Stimulated activated CD4-positive, alpha-beta T cell treated with anti-CD3 and anti-CD28 coated beads, Interleukin-12 subunit alpha, Interleukin-12 subunit beta, amount 100 ng/mL, for 4 hours (primary cell): ENCODE measurements around the gene PBX1.

Experiments
- DNase-seq: peaks from one replicate; pipeline ENCODE4 v3.0.0-alpha.2; 2020

The PBX1 gene

DNA sequence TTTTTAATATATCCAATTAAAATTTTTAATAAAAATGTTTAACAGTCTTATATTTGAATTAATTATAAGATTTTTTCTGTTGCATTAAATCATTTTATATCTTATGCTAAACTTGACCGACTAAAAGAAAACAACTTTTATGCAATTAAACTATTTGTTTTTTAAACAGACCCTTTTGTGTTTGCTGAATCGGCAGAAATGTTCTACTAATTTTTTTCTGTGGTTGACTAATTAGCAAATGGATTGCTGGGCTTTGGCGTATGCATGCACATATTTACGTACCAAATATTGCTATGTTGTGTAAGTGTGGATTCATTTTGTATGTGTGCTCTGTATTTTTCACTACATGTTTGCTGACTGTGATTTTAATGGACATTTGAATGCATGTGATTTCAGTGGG is 174.8 kb downstream of the PBX1 start:
- DNase-seq = no peak

DNA sequence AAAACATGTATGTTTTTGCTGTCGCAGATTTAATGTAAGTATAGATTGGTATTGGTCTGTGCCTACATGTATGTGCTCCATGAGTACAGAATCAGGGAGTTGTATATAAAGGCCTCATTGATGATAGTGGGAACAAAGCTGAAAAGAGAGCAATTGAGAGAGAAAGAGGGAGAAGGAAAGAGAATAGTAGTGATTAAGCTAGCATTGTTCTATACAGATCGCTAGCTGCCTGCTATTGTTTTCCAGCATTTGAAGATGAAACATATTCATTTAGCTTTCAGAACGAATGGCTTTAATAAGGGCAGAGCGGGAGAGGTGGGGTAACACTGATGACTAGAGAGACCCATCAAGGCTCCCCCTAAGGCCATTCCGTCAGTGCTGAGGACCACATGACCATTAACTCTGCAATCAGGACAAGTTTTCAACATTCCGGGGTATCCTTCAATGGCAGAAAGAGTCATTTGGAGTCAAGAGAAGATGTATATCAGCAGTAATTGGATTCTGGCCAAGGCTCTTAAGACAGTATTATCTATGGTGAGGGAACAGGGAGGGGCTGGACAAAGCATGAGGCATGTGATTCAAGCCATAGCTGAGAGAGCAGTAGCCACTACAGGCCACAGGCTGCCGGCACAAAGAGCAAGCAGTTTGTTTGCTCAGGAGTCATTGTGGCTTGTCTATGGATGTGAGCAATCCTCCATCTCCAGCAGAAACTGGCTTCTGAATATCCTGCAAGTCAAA is 176.5 kb downstream of the PBX1 start:
- no peak for DNase-seq

DNA sequence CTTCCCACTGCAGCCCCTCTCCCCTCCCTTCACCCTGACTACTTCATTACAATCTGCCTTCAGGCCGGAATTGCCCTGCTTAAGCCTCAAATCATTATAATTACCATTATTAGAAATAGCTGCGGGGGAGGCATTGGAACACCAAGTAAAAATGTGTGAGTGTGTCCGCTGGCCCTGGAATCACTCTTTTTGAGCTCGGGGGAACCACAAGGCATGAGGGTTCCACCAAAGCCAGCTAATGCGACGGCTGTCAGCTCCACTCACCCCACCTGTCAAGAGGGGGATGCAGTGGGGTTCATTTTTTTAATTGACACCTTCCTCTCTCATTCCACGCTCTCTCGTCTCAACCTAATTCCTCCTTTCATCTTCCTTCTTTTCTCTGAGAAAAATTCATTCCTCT is 177.2 kb downstream of the PBX1 start:
- DNase-seq = no peak

DNA sequence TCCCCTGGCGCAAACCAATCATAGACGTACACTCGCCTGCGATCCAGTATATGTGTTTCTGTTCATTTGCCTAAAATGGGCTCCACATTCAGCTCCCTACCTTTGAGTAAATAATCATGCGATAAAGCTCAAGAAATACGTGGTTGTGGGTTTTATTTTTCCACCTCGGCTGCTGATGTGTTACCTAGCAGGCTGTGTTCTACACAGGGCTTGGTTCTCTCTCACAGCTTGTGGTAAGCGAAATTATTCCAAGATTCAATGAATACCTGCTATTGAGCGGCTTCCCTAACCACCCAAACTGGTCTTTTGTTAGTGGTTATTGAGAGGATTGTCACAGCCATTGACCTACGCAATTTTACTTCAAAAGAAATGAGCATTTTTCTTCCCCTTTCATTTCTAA is 180.2 kb downstream of the PBX1 start:
- DNase-seq = no peak

DNA sequence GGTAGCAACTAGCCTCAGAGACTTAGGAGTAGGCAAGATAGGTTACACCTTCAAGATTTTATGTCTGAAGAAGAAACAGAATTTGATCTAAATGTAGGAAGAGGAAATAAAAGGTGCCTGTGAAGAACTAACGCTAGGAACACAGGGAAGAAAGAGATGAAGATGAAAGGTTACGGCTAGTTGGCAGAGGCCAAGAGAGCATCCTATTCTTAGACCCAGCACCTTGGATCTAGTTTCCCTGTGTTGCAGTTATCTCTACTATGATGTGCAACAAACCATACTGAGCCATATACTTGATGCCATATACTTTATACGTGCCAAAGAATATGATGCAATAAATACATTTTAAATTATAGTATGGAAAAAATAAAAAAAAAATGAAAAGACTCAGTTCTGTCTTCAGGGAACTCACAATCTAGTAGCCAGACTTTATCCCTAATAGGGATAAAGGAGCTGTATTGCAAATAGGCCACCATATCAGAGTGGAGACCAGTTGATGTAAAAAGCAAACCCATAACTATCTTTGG is 181.1 kb downstream of the PBX1 start:
- DNase-seq = no peak

DNA sequence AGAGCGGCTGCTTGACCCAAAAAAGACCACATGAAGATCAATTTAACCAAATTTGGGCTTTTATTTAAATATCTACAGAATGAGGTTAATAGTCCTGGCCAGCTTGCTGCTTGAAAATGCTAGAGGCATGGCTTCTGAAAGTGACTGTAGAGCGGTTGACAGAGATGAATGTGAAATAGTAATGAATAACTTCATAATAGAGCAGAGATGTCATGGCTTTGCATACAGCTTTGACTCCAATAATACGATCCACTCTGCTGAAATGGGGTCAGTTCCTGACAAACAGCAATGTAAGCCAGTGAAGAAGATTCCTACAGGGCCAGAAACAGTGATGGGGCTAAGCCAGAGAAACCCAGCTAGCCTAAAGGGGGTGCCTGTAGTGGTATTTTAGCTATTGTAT is 183.8 kb downstream of the PBX1 start:
- DNase-seq = no peak

DNA sequence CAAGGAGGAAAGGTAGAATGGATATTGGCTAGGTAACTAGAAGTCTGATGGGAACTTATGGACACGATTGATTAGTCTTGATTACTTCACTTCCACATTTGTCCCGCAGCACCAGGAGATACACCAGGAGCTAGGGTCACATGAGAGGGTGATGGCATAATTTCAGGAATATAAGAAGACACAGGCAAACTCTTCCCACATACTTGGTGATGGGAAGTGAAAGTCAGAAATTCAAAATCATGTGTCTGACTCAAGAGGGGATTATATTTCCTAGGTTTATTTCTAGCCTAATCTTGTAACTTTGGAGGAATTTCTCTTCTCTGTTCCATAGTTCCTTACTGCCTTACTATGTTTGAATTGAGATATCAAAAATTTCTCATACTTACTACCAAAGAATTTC is 185.0 kb downstream of the PBX1 start:
- DNase-seq = no peak

DNA sequence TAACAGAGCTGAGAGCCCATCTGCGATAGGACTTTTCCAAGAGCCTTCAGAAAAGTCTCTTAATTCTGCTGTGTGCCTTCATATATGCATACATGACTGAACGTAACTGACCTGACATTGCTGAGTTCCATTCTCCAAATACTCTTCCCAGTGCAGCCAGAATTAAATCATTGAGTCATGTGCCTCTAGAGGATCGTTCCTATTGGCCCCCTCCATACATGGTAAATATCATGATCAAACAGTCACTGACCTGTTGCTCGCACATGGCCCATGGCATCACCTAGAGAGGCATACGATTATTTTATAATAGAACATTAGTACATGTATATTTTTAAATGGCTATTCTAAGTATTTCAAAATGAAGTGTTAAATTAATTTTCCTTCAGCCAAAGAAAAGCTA is 186.8 kb downstream of the PBX1 start:
- DNase-seq = no peak

DNA sequence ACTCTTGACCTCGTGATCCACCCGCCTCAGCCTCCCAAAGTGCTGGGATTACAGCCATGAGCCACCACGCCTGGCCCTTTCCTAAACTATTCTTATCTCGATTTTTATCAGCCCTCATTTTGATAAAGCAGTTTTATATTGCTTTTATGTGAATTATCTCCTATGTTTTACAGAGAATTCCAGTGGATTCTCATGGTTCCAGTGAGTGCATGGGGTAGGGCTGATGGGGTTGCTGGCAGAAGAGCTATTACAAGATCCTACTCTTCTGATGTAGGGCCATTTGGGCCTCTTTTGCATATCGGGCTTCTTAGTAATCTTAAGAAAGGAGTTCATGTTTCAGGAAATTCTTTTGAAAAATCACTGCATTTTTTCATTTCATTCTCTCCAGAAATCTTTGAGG is 187.6 kb downstream of the PBX1 start:
- no peak for DNase-seq

DNA sequence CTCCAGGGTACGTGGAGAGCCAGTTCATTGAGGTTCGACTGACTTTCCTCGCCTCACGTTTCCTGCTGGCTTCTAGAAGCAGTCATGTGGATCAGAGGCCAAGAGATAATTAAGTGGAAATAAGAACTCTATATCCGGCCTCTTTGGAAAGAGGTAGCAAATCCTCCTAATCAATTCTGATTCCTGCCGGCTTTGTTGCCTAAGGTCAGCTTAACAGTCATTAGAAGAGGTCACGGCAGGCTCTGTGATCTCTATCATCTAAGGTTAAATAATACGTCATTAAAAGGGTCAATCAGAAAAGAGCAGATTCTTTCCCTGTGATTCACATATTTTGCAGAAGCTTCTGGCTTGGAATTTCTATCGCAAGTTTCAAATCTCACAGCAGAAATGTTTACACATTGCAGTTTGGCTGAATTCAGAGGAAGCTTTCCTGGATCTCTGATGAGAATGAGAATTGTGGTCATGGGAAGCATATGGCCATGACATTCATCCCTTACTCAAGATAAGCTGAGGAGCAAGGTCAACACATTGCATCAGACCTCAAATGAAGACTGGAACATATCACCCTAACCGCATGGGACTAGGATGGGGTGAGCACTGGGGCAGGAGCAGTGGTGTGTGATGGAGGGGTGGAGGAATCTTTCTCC is 189.4 kb downstream of the PBX1 start:
- no peak for DNase-seq

DNA sequence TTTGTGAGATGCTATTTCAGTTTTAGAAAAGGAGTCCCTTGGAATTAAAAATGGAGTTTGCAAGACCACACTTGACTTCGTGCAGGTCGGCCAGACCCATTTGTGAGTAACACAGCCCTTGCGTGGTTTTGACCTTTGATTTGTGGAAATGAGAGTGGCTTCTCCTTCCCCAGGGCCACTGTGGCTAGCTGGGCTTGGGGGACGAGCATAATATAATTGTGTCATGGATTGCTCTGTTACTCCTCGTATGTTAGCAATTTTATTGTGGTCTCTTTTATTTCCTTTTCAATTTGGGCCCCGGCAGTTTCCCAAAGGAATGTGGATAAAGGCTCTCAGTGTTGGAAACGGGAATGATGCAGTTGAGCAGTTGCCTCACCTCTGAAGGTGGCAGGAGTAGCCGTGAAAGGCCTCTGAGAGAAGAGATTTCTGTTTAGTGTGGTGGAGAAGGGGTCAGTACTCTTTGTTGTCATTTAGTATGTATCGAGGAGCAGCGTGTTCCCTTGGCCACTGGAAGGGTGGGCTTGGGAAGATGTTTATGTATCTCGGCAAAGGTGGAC is 194.6 kb downstream of the PBX1 start:
- no peak for DNase-seq

DNA sequence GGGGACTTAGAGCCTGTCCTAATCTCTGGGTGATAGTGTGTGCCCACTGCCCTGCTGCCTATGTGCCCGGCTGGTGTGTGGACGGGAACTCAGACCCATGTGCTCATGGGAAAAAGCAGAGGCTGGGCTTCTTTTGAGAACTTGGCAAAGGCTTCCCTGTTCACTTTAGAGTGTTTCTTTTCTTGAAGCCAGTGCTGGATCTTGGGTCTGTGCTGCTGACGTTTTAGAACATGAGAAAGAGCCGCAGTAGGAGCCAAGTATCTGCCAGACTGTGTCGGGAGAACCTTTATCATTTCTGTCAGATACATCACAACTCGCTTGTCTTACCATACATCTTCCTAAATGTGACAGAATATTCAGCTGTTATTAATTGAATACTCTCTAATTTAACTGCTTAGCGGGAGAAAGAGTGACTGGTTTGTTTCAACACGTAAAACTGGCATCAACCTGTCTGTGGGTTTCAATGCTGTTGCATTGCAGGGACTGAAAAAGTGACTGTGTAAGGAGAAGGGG is 195.2 kb downstream of the PBX1 start:
- no peak for DNase-seq

DNA sequence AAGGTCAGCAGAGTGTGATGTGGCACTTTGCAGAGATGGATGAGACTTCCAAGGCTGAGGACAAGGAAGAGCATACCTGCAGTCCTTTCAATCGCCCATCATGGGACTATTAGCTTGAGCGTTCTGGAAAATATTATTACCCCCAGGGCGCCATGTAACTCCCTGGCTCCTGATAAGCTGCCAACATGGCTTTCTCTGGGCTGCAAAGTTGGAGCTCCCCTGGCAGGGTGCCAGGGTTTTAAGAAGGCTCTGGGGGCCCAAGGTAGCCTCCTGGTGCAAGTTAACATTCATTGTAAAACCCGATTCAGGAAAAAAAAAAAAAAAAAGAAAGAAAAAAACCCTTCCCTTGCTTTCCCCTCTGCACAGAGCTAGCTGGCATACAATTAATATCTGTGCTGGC is 196.7 kb downstream of the PBX1 start:
- DNase-seq = no peak

DNA sequence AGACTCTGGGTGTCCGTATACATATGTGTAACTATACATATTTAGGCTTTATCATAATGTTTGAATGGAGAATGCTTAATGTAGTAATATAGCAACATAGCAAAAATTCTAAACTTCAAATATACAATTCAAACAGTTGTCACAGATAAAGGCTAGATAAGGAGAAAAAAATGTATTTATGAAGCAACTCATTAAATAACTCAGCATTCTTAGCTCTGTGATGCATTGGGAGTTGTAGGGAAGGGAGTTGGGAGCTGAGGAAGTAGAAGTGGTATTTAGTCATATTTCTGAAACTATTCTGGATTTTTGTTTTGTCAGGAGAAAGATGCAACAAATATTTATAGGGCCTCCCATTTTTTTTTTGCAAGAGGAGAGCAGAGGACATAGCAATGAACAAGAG is 197.8 kb downstream of the PBX1 start:
- DNase-seq = no peak

DNA sequence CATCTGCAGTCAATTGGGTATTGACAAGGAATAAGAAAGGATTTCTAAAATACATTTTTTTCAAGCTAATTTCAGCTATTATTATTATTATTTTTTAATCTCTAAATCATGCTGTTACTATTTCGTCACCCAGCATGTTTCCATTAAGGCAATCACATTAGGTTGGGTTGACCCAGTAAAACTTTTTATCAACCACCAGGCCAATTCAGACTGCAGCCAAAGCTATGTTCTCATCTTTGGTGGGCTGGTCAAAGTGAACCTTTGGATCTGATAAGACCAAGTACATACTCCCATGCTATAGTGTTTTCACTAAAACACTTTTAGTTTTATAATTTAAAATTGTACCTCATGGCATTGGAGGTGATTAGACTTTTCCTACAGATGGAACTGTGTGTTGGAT is 198.6 kb downstream of the PBX1 start:
- DNase-seq = no peak

DNA sequence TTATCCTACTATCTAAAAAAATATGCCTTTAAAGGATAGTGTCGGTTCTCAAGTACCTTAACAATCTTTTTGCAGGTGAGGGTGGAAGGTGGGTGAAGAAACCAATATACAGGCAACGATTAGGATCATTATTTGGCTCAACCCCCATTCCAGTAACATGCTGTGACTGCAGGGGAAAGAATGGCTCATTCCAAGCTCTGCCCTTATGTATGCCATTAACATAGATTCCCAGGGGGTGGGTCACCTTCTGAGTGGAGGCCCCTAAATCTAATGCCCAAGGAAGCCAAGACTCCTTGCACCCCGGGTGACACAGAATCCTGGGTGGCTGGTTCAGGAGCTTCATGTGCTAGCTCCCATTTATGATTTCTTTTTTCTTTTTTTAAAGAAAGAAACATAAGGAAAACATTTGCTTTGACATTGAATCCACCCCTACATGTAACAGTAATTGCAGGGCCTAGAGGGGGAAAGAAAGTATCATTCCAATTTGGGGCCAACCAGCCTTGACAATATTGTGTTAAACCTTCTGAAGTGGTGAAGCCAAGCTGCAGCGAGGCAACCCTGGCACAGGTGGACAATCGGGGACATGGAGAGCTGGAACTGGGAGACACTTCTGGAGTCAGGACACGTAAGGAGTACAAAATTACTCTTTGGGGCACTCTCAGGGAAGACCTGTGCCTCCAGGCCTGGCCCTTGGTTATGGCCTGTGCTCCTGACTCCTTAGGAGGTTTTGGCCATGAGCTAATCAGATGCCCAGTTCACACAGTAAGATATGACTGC is 200.3 kb downstream of the PBX1 start:
- no peak for DNase-seq

DNA sequence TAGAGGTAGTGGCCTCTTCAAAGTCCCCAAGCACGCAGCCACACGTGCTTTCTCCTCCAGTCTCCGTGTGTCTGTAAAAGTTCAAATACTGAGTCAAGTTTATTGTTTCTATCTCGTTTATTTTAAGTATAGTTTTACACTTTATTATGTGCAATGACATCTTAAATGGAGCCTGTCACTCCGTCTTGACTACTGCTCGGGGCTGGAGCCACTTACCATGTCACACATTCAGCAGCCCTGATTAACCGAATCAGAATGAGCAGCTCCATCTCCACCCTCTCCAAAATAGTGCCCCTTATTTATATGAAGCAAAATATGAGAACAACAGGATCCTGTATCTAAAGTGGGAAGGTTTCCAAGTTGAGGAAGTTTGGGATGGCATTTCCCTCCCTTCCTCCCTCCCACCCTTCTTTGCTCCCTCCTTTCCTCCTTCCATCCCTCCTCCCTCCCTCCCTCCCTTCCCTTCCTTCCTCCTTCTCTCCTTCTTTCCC is 201.0 kb downstream of the PBX1 start:
- no peak for DNase-seq

DNA sequence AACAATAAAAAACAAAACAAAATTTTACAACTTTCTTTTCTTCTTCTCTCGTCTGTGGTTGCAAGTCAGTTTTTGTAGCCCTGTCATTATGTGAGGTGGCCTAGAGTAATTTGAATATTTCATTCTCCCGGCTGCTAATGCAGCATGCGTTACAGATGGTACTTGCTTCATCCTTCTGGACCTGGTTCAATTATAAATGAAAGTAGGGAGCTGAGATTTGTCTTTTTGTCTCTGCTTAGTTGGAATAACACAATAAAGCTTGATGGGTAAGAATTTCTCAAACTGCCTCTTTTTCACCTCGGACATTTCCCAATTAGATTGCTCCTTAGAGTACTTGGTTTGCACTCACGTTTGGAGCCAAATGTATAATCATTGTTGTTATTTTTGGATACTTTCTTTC is 201.6 kb downstream of the PBX1 start:
- DNase-seq = no peak

DNA sequence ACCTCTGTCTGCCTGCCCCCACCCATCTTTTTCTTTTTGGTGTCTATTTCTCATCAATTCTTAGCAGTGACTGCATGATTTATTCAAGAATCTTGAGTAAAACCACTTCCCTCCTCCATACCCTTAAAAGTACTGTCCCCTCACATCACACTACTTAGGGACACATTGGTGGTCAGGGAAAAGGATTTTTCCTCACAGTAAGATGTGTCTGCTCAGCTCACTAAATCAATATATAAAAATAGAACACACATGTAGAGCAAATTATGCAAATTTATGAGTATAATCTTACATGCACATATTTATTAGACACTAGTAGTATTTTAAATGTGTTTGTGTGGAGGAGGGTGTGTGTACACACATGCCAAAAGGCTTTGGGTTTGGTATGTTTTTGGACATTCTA is 202.0 kb downstream of the PBX1 start:
- no peak for DNase-seq

DNA sequence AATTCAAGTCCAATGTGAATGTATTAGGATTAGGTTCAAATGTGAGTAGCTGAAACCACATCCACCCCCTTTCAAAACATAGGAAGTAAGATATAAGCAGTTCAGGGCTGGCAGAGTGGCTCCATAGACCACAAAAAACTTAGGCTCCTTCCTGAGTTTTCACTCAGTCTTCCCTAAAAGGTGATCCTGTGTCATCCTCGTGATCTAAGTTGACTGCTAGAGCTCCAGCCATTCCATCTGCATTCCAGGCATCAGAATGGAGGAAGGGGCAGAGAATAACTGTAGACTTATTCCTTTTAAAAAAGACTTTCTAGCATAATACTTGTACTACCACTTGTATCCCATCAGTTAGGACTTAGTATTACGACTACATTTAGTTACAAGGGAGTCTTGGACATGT is 204.1 kb downstream of the PBX1 start:
- no peak for DNase-seq

DNA sequence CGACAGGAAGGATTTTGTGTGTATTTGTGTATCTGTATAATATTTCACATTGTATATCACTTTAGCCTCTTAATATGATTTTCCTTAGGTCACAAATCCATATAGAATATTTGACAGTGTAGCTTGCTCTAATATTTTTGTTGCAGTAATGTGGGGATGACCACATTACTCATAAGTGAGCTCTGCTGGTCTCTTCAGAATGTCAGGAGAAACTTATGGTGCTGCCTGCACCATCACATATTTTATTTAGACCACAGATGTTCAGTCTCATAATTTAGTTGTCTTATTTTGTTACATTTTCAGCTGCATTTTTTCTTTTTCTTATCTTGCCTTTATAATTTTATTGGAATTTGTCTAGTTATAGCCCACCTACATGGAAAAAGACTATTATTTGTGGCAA is 205.3 kb downstream of the PBX1 start:
- no peak for DNase-seq

DNA sequence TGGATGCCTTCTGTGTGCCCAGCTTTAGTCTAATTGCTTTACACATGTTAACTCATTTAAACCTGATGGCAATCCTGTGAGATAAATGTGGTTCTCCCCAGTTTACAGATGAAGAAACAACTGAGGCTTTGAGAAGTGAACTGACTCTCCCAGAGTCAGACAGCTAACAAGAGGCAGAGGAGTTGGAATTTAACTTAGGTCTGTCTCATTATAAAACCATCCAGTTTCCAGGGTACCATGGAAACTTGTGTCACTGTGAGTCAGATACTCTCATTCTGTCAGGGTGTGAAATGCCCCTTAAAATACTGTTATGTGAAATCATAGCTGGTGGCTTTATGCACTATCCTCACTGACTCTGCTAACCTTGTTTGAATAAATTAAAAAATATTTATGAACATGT is 206.6 kb downstream of the PBX1 start:
- no peak for DNase-seq

DNA sequence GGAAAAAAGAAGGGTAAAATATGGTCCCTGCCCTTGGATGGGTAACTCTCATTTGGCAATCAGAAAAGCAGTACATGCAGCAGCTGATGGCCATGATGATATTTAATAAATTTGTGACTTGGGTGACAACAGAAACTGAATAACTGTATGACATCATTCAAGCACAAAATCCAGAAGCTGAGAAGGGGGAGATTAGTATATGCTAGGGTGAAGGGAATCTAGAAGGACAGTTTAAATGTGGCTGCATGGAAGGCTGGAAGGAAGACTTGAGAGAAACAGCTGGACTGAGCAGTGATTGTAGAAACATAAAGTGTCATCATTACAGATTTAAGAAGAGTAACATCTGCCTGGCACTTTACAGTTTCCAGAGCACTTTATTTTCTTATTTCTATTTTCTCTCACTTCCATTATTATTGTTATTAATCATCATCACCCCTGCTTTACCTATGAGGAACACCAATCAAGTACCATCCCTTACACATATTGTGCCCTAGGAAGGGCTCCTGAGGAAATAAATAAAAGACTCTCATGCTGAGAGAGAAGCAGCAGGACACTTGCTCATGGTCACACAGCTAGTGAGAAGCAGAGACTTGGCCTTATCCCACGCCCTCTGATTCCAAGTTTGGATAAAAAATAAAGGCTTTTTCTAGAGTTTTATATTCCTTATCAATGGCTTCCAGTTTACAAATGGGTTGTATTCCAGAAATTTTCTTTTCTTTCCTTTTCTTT is 207.2 kb downstream of the PBX1 start:
- no peak for DNase-seq
